Heart left ventricle (tissue), 13 donors: ENCODE data around the gene MYO16.

Source experiments
- CTCF ChIP-seq, 12 donors: fragments of 200-600 bp; sonication (generic) in 4 of 12; IDR thresholded peaks; one replicate each; pipeline versions ENCODE4 v1.5.0 to v1.8.0; 2018 to 2022; ENCODE audit warnings: antibody characterized with exemption in 12 of 12, mild to moderate bottlenecking in 5 of 12
- POLR2A ChIP-seq, 2 donors: fragments of 450-650 bp; IDR thresholded peaks; one replicate each; pipeline ENCODE4 v1.6.1; 2017; ENCODE audit warnings: antibody characterized with exemption in 2 of 2, mild to moderate bottlenecking in 2 of 2, moderate library complexity in 2 of 2
- donor health status: ischemic (EF 13 %, LVEDD 7.1; RV severe dilation, severe dysfunction).
- donor health status: DM: no; HTN: yes; CAD: no.
- donor health status: DM: no; HTN: no; CAD: no.
- donor health status: ischemic (EF 25% LVEDD 6.9; RV normal size, moderate dysfunction).
- donor health status: ischemic (EF 25% LVEDD 5.7; RV mildly dilated, moderate dysfunction).
- donor health status: ischemic (EF 35%, LVEDD 5.7; RV mildly dilated, moderate dysfunction).
- donor health status: nonischemic (EF 11% LVEDD 7.7; RV severe dilation, severe dysfunction).
- donor health status: DM: yes; HTN: yes; CAD: no.
- donor health status: PGD.
- donor health status: ischemic (EF 29% LVEDD 5.4; RV normal size, mild dysfunction).
- donor health status: nonischemic (EF 23%, LVEDD 6.1; RV moderate dilation, normal function).

- TF ChIP-seq CTCF (IDR thresholded peaks at IDR 0.05) (no peak), POLR2A (IDR thresholded peaks at IDR 0.05) (no peak)
These were observed 480.7 kb downstream of the MYO16 start for GRCh38 chr13:109110159-109110558.
